K562 (cell line): ENCODE measurements around the gene SLC9A2. TPM values are rescaled to one million over a fixed set of nuclear protein-coding genes. Genes with fewer than 3 reads are reported as not detected.
A peak's percentile ranks its signal among the peaks of the same experiment; 100 is the strongest.

Source experiments
- IFI16 ChIP-seq: fragments of 250-450 bp; sonication (Bioruptor Pico); IDR thresholded peaks from 2 replicates; pipeline ENCODE4 v2.1.2; 2022; ENCODE audit warnings: mild to moderate bottlenecking, inconsistent platforms
- MTA1 ChIP-seq: fragments of 450-650 bp; IDR thresholded peaks from 2 replicates; pipeline ENCODE4 v1.6.1; 2017; ENCODE audit warnings: borderline replicate concordance
- NFIC ChIP-seq: fragments of 450-650 bp; IDR thresholded peaks from 2 replicates; pipeline ENCODE4 v1.6.1; 2017; ENCODE audit warnings: mild to moderate bottlenecking, inconsistent platforms
- polyA plus RNA-seq, 8 experiments: library from polyadenylated mRNA; depleted of rRNA in 4 of 8; stranded (reverse) in 5 of 8; unstranded in 3 of 8; fragments of >200 nt; fragmentation: Nextera tagmentation in 2 of 8; fragmentation: Illumina TruSeq in 1 of 8; extraction: Ambion mirVana in 2 of 8; extraction: Trizol in 1 of 8; gene quantifications; 2 replicates each; pipeline versions ENCODE4 v1.2.1 to v1.2.3, GENCODE V29; 2011 to 2014; ENCODE audit warnings: inconsistent platforms in 1 of 8, missing spikeins in 1 of 8
- total RNA-seq, 7 experiments: library from RNA; depleted of rRNA in 6 of 7; stranded (reverse); fragments of >200 nt in 6 of 7; fragmentation: Illumina TruSeq in 2 of 7; extraction: Trizol in 2 of 7; gene quantifications; 2 replicates each; pipeline versions ENCODE4 v1.2.1 to v1.2.3, GENCODE V29; 2011 to 2021; ENCODE audit warnings: low replicate concordance in 1 of 7
- TF ChIP-seq, protein P1 (sequence below), 2 experiments: IDR thresholded peaks; 2 replicates each; pipeline ENCODE4 v1.6.1; 2011; ENCODE audit warnings: borderline replicate concordance in 1 of 2, control low read depth in 1 of 2, low read depth in 1 of 2, low read length in 1 of 2, mild to moderate bottlenecking in 1 of 2, mixed read lengths in 1 of 2, moderate library complexity in 1 of 2; ENCODE audit not compliant: insufficient read depth in 1 of 2, insufficient read length in 1 of 2, poor library complexity in 1 of 2, severe bottlenecking in 1 of 2; ENCODE audit errors: extremely low read depth in 1 of 2
- TF ChIP-seq, protein P2 (sequence below): fragments of 250-450 bp; sonication (Bioruptor Pico); IDR thresholded peaks from 2 replicates; pipeline ENCODE4 v1.4.0; 2020
- TF ChIP-seq, protein P3 (sequence below), 2 experiments: fragments of 450-650 bp in 1 of 2; sonication (generic) in 1 of 2; formaldehyde crosslinking in 1 of 2; IDR thresholded peaks; 2 replicates each; pipeline versions ENCODE4 v1.7.1 to v1.9.0; 2016 to 2022; ENCODE audit warnings: inconsistent platforms in 1 of 2, mild to moderate bottlenecking in 1 of 2, missing genetic modification reagents in 1 of 2

Gene SLC9A2
- total and polyA plus RNA-seq, 9 of the 15 experiments (the other 6 are each of a cell fraction or from before 2014, with no cell fraction given) = 0.45 to 3.3 (median 1.6) TPM

DNA sequence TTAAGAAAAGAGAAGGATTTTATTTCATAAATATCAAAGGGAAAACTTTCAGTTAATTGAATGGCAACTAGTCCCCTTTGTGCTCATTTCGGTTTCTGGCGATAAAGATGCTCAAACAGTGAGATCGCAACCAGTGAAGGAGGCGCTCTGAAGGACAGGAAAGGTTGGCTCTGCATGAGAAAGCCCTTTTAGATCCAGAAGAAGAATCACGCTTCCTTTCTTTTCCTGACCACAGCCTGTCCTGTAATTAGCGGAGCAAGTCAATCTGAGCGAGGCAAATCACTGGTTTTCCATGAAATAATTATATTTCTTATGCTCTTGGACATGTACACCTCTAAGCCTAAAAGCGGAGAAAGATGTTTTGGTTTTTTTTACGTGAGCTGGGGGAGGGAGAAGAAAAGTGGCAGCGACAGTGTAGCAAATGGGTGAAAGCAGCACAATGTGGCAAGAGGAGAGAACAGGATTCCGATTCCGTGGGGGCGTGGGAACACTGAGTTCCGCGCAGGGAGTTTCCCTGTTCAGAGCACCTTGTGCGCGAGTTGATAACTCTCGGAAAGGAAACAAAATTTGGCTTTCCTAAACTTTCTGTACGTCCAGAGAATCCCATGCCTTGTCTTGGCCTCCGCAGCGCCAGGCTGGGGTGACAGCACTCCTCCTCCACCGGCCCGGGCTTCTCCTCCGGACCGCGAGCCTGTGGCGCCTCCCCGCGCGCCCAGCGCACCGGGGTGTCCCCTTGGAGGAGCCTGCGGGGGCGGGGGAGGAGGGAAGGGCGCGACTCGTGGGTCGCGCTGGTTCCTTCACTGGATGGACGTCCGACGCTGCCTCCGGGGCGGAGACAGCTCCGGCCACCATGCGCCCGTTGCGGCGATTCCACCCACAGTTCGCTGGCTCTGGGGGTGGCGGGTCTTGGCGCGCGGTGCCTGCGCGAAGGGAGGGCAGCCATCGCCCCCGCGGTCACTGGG, 620 bp upstream of the SLC9A2 start (continued):
- TF ChIP-seq, protein P1, sequence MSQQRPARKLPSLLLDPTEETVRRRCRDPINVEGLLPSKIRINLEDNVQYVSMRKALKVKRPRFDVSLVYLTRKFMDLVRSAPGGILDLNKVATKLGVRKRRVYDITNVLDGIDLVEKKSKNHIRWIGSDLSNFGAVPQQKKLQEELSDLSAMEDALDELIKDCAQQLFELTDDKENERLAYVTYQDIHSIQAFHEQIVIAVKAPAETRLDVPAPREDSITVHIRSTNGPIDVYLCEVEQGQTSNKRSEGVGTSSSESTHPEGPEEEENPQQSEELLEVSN (IDR thresholded peaks at IDR 0.05; ENCODE audit: borderline replicate concordance in 1 of 2, extremely low read depth in 1 of 2, insufficient read depth in 1 of 2, insufficient read length in 1 of 2, low read depth in 1 of 2, low read length in 1 of 2, poor library complexity in 1 of 2, severe bottlenecking in 1 of 2) = peak; percentile 35 to 79
- peak; percentile 35; the same call in 1 of the 2 replicates for TF ChIP-seq MTA1
- TF ChIP-seq IFI16 = no peak
- TF ChIP-seq, protein P2, sequence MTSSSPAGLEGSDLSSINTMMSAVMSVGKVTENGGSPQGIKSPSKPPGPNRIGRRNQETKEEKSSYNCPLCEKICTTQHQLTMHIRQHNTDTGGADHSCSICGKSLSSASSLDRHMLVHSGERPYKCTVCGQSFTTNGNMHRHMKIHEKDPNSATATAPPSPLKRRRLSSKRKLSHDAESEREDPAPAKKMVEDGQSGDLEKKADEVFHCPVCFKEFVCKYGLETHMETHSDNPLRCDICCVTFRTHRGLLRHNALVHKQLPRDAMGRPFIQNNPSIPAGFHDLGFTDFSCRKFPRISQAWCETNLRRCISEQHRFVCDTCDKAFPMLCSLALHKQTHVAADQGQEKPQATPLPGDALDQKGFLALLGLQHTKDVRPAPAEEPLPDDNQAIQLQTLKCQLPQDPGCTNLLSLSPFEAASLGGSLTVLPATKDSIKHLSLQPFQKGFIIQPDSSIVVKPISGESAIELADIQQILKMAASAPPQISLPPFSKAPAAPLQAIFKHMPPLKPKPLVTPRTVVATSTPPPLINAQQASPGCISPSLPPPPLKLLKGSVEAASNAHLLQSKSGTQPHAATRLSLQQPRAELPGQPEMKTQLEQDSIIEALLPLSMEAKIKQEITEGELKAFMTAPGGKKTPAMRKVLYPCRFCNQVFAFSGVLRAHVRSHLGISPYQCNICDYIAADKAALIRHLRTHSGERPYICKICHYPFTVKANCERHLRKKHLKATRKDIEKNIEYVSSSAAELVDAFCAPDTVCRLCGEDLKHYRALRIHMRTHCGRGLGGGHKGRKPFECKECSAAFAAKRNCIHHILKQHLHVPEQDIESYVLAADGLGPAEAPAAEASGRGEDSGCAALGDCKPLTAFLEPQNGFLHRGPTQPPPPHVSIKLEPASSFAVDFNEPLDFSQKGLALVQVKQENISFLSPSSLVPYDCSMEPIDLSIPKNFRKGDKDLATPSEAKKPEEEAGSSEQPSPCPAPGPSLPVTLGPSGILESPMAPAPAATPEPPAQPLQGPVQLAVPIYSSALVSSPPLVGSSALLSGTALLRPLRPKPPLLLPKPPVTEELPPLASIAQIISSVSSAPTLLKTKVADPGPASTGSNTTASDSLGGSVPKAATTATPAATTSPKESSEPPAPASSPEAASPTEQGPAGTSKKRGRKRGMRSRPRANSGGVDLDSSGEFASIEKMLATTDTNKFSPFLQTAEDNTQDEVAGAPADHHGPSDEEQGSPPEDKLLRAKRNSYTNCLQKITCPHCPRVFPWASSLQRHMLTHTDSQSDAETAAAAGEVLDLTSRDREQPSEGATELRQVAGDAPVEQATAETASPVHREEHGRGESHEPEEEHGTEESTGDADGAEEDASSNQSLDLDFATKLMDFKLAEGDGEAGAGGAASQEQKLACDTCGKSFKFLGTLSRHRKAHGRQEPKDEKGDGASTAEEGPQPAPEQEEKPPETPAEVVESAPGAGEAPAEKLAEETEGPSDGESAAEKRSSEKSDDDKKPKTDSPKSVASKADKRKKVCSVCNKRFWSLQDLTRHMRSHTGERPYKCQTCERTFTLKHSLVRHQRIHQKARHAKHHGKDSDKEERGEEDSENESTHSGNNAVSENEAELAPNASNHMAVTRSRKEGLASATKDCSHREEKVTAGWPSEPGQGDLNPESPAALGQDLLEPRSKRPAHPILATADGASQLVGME = no peak
- TF ChIP-seq NFIC = peak; percentile 33; the same call in 1 of the 2 replicates
- TF ChIP-seq, protein P3, sequence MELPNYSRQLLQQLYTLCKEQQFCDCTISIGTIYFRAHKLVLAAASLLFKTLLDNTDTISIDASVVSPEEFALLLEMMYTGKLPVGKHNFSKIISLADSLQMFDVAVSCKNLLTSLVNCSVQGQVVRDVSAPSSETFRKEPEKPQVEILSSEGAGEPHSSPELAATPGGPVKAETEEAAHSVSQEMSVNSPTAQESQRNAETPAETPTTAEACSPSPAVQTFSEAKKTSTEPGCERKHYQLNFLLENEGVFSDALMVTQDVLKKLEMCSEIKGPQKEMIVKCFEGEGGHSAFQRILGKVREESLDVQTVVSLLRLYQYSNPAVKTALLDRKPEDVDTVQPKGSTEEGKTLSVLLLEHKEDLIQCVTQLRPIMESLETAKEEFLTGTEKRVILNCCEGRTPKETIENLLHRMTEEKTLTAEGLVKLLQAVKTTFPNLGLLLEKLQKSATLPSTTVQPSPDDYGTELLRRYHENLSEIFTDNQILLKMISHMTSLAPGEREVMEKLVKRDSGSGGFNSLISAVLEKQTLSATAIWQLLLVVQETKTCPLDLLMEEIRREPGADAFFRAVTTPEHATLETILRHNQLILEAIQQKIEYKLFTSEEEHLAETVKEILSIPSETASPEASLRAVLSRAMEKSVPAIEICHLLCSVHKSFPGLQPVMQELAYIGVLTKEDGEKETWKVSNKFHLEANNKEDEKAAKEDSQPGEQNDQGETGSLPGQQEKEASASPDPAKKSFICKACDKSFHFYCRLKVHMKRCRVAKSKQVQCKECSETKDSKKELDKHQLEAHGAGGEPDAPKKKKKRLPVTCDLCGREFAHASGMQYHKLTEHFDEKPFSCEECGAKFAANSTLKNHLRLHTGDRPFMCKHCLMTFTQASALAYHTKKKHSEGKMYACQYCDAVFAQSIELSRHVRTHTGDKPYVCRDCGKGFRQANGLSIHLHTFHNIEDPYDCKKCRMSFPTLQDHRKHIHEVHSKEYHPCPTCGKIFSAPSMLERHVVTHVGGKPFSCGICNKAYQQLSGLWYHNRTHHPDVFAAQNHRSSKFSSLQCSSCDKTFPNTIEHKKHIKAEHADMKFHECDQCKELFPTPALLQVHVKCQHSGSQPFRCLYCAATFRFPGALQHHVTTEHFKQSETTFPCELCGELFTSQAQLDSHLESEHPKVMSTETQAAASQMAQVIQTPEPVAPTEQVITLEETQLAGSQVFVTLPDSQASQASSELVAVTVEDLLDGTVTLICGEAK (IDR thresholded peaks at IDR 0.05) = peak; percentile 58; the same call in 1 of the 2 replicates
- TF ChIP-seq, protein P3 (CRISPR knock-in tag; IDR thresholded peaks at IDR 0.05) = no peak
